GM19025 (cell line): ENCODE data around the gene TUT1.

Experiments
- ATAC-seq: cut with Tn5 transposase; IDR thresholded peaks from one replicate; pipeline ENCODE4 v1.9.1; 2021; ENCODE audit warnings: mild to moderate bottlenecking, low read depth, moderate library complexity; ENCODE audit not compliant: unreplicated experiment

The TUT1 gene

DNA sequence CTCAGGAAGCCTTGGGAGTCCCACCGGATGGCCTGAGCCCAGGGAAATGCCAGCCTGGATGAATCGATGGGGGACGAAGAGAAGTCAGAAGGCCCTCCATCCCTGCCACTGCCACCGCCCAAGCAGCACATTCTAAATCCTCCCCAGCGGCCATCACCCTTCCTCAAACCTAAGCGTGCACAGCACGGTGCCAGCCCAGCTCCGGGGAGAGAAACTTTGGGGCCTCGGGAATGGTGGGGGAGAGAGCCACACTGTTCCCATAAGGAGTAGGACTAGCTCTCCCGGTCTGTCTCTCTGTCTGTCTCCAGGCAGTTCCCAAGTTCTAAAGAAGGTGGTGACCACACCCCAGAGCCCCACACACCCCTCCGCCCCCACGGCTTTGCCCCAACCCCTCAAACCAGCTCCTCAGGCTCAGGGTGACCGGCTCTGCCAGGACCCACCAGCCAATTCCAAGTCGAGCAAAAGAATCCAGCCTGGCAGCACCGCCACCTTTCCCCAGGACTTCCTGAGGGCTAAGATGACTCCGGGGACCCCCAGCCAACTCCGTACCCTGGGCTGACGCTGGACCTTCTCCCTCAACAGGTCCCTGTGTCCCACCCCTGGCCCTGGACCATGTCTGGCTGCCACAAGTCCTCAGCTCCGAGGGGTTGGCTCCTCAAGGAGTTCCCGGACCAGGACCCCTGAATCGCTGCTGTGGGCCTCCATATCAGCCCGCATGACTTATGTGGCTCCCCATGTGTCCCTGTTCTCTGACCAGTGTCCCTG is 47.5 kb downstream of the TUT1 start:
- no peak for ATAC-seq

DNA sequence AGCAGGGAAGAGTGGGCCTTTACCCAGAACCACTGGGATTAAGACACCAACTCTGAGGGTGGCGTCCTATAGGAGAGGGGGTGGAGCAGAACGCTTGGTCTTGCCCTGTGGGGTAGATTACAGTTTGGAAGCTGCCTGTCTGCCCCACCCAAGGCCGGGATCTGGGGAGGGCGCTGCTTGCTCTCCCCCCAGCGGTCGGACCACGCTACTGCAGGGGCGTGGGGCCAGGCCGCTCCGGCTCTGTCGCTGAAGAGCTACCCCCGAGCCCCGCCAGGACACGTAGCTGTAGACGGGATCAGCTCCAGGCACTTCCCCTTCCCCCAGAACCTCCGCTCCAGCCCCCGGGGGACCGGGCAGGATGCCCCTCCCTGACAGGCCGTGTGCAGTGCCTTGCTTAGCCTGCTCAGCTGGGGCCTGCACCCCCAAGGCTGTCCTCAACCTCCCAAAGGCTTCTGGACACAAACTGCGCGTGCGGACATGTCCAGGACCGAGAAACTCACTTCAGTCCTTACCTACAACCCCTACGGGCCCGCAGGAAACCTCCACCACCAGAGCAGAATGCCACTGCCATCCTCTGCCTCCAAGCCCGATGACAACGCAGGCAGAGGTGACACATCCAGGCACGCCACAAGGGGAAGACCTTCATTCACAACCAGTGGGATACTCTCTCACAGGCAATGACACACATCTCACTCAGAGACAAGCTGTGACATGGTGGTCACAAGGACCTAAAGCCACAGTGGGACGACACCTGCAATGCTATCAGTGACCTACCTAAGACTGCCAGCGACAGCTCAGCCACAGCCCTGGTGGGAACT is 48.4 kb downstream of the TUT1 start:
- ATAC-seq = no peak

DNA sequence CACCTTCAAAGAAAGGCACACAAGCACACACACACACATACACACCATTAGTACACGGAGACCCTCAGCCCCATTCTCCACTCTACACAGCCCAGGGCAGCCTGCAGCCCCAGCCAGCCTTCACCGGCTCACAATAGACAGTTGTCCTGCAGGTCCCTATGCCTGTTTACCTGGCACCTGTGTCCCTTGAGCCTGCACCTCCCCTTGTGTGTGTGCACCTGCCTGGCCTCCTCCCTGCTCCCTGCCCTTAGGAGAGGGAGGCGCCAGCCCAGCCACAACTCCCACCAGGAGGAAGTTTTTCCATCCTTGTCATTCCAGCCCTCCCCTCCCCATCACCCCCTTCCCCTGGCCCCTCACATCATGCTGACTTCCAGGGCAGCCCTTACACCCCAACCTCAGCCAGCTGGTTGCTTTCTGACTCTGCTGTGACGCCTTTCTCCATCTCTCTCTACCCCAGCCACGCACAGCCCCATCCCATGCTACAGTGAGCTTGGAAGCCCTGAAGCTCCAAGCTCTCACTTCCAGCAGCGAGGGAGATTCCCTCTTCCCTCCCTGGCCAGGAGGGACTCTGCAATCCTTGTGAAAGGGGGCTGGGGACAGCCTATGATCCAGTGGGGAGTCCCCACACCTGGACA is 49.1 kb downstream of the TUT1 start:
- no peak for ATAC-seq

DNA sequence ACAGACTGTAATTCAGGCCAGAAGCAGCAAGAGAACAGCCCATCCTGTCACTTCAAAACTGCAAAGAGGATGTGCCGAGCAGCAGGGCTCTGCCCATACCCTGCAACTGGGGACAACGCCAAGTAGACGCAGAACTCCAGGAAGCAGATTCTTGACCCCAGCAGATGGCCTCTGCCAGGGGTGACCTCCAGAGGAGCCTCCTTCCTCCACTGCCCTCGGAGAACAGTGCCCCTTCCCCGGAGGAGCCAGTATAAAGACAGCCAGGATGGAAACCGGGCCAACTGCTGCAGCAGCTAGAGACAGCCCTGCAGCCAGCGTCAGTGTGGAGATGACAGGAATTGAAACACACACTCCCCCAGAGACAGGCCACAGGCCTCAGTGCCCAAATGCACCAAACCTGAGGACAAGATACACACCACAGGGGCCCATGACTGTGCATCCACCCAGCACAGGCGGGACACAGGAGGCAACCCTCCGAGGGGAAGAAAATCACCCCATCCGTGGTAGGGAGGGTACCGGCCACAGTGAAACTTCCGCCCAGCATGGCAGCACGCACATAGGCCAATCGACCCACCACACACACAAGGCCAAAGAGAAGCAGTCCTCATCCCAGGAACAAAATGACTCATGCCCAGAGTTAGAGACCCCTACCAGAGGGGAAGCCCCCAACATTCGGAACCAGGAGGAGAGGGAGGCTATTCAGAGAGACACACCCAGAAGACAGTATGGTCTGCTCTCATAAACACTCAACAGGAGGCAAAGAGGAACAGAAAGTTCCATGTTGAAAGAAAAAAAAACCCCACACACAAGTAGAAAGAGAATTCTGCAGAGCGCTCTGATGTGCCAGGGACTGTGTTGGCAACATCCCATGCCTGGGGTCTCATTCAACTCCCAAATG is 50.3 kb downstream of the TUT1 start:
- peak; percentile 46 for ATAC-seq

DNA sequence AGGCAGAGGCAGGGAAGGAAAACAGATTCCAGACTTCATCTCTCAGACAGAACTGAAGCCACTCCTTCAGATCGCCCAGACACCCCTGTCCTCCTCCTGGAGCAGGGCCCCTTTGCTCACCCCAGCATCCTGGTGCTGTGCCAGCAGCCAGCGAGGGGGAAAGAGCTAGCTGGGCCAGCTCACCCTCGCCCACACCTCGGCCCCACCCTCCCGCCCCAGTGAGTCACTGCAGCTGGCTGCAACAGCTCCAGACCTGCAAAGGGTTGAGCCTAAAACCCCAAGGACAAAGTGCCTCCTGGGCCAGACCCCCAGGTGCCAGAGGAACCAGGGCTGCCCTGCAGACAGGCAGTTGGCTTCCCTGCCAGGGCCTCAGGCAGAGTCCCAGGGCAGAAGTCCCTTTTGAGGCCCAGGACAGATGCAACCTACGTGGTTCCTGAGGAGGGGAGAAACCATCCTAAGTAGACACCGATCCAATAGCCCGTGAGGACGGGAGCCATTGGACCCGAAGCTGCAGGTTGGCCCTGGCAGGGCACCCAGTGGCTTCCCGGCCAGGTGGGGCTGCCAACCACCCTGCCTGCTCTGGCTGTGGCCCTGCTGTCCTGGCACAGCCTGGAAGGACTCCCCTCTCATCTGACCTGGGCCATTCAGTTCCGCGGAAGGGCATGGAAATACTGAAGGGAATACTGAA is 51.9 kb downstream of the TUT1 start:
- no peak for ATAC-seq

DNA sequence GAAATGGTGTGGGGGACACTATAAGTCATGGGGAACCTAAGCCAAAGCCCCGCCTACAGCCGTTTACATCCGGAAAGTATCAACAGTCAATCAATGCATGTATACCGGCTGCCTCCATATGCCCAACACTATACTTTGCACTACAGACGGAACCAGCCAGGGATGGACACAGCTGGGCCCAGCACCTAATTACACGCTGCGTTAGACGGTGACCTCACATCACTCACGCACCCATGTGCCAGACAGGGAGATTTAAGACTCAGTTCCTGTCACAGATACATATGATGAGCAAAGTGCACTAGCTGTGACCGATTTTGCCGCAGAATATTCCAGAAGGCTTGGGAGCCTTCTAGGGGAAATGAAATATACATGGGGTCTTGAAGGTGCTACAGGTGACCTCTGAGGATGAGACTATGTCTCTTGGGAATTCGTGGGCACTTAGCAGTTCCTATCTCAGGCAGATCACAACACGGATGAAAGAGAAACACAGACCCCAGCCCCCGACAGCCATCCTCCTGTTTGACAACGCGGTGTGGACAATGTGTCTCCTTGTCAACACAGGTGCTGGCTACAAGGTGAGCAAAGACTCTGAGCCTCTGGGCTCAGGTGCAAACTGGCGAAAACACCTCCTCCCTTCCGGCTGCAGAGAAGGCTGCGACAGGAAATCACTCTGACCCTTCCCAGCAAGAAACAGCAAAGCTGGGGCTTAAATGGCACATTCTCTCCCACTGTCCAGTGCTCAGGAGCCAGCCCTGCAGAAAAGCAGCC is 52.7 kb downstream of the TUT1 start:
- ATAC-seq = no peak

DNA sequence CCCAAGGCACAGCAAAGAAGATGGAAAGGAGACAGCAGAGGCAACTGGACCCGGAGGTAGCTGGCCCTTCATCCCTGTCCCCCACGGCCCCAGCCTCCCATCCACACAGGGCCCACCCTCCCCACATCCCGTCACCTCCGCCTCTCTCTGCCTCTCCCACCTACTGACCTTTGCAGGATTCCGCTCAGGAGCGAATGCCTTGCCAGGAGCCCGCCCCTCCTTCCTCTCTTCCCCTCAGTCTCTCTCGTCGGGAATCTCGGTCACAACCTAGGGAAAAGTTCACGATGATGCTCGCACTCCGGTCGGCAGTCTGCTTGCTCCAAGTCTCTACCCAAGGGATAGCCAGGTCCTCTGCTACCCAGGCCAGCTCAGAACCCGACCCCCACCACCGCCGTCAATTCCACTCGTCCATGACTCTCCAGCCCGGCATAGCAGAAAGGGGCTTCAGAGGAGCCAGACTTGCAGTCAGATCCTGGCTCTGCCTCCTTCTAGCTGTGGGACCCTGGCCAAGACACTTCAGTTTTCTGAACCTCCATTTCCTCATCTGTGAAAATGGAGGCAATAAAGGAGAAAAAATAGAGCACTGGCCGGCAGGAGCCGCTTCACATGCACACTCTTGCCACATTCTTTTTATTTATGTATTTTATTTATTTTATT is 54.9 kb downstream of the TUT1 start:
- ATAC-seq = no peak

DNA sequence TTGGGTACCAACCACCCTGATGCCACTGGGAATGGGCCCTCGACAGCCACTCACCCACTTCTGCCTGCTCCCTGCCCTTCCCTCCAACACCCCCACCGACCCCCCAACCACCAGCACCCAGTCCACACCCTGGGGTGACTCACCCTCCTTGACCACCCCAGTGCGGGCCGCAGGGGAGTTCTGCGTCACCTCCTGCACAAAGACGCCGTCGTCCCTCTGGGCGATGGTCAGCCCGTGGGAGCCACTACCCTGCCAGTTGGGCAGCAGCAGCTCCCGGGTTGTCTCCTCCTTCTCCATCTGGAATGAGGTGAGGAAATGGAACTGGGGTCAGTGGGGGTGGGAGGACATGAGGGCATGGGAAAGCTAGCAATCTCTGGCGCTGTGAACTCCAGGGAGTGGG is 55.5 kb downstream of the TUT1 start:
- no peak for ATAC-seq

DNA sequence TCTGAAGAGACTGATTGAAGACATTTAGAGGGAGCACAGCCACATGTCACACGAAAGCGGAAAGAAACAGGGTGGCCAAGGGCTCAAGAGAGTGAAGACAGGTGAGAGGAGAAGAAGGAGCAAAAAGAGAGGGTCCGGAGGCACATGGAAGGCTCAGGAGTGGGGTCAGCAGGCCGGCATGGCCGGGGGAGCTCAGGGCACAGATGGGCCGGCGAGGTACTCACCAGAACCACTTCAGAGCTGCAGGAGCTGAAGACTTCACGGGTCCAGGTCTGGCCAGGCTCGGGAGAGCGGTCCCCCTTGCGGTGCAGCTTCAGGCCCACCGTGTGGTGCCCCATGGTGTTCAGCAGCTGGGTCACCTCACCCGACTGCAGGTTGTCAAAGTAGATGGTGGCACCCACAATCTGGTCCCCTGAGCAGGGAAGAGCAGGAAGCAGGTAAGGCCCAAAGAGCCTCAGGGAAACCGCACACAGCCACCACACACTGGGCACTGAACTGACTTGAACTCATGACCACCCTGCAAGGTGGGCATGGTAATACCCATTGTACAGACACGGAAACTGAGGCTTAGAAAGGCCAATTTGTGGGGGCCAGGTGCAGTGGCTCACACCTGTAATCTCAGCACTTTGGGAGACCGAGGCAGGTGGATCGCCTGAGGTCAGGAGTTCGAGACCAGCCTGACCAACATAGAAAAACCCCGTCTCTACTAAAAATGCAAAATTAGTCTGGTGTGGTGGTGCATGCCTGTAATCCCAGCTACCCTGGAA is 56.4 kb downstream of the TUT1 start:
- ATAC-seq = no peak

DNA sequence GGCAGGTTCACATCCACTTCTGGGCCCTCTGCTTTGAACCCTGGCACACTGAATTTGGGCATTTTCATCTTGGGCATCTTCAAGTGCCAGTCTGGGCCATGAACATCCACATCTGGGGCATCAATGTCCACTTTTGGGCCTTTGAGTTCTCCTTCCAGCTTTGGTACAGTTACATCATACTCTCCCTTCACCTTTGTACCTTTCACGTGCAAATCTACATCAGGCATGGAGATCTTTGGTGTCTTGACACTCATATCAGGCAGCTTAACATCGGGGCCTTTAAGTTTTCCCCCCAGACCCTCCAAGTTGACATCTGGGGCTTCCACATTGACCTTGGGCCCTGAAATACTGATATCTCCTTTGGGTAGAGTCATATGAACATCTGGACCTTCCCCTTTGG is 59.2 kb downstream of the TUT1 start:
- ATAC-seq = no peak
